OCI-LY7 (cell line): Measurements from ENCODE around the gene FRMPD1. TPM values are rescaled to one million over a fixed set of nuclear protein-coding genes. Genes with fewer than 3 reads are reported as not detected.

Experiments used
- BruUV-seq: library from RNA; stranded (reverse); fragments of 400-500 nt; replicated peaks from 2 replicates; lab custom pipeline; 2021; lab: Mats Ljungman, UMichigan
- CTCF ChIA-PET: fragments of 300-600 bp; sonication (Branson Sonifier 250); formaldehyde crosslinking; loops from one replicate; lab custom pipeline; 2022; ENCODE audit warnings: antibody characterized with exemption; ENCODE audit not compliant: unreplicated experiment; lab: Charles Lee
- POLR2A ChIA-PET: fragments of 300-600 bp; sonication (Branson Sonifier 250); formaldehyde crosslinking; loops from one replicate; lab custom pipeline; 2022; ENCODE audit warnings: antibody characterized with exemption; lab: Charles Lee
- DNase-seq: peaks from one replicate; pipeline ENCODE4 v3.0.0-alpha.2; 2015; ENCODE audit warnings: low spot score
- H2AFZ ChIP-seq: fragments of 200-600 bp; sonication (generic), shearing (Covaris generic); 2 replicates; pipeline ENCODE4 v1.6.1; 2014; ENCODE audit warnings: mild to moderate bottlenecking, antibody characterized with exemption, low read length, moderate library complexity
- H3K27ac ChIP-seq: fragments of 200-600 bp; sonication (generic); 2 replicates; pipeline ENCODE4 v1.5.1; 2014; ENCODE audit warnings: mixed run types, low read depth, mild to moderate bottlenecking, moderate library complexity, low read length, inconsistent platforms; ENCODE audit not compliant: poor library complexity, severe bottlenecking
- H3K36me3 ChIP-seq: fragments of 200-600 bp; sonication (generic); 2 replicates; pipeline ENCODE4 v1.6.1; 2014; ENCODE audit warnings: mild to moderate bottlenecking, antibody characterized with exemption, low read length, moderate library complexity, mixed read lengths; ENCODE audit not compliant: insufficient read depth
- H3K4me1 ChIP-seq: fragments of 200-600 bp; sonication (generic); 2 replicates; pipeline ENCODE4 v1.5.1; 2014; ENCODE audit warnings: mild to moderate bottlenecking, low read length; ENCODE audit not compliant: insufficient read depth, poor library complexity, severe bottlenecking
- H3K4me2 ChIP-seq: fragments of 200-600 bp; sonication (generic); 2 replicates; pipeline ENCODE4 v1.6.1; 2014; ENCODE audit warnings: mild to moderate bottlenecking, low read length
- H3K4me3 ChIP-seq: fragments of 200-600 bp; sonication (generic); 2 replicates; pipeline ENCODE4 v1.5.1; 2014; ENCODE audit warnings: mild to moderate bottlenecking, low read depth, low read length; ENCODE audit not compliant: poor library complexity, severe bottlenecking
- H3K79me2 ChIP-seq: fragments of 200-600 bp; sonication (generic); 2 replicates; pipeline ENCODE4 v1.6.1; 2016; ENCODE audit warnings: low read depth, mild to moderate bottlenecking, low read length, moderate library complexity, mixed read lengths; ENCODE audit not compliant: insufficient read depth
- H3K9me2 ChIP-seq: fragments of 200-600 bp; sonication (generic); 2 replicates; pipeline ENCODE4 v1.6.1; 2016; ENCODE audit warnings: mild to moderate bottlenecking, low read length, mixed read lengths; ENCODE audit not compliant: insufficient read depth
- H3K9me3 ChIP-seq: fragments of 200-600 bp; sonication (generic); 2 replicates; pipeline ENCODE4 v1.6.1; 2014; ENCODE audit warnings: mild to moderate bottlenecking, mixed run types, low read length, mixed read lengths
- H4K20me1 ChIP-seq: fragments of 200-600 bp; sonication (generic); 2 replicates; pipeline ENCODE4 v1.6.1; 2014; ENCODE audit warnings: mild to moderate bottlenecking, antibody characterized with exemption, low read length, moderate library complexity, mixed read lengths; ENCODE audit not compliant: insufficient read depth
- EZH2phosphoT487 ChIP-seq: fragments of 200-600 bp; sonication (generic); IDR thresholded peaks from 2 replicates; pipeline ENCODE4 v1.6.1; 2018; ENCODE audit warnings: low read depth, borderline replicate concordance, mild to moderate bottlenecking, mixed run types, antibody characterized with exemption, low read length, moderate library complexity, mixed read lengths
- intact Hi-C: fragments of 100-400 bp; cut with micrococcal nuclease; formaldehyde crosslinking; loops from one replicate; pipeline ENCODE4 v1.10.0; 2022; ENCODE audit not compliant: unreplicated experiment
- total RNA-seq, 2 experiments: library from RNA; depleted of rRNA in 1 of 2; stranded (reverse); fragments of >200 nt in 1 of 2; shearing (Covaris generic) in 1 of 2; gene quantifications; 2 replicates each; pipeline ENCODE4 v1.2.3, GENCODE V29; 2014 to 2022
- TF ChIP-seq, protein P1 (sequence below): fragments of 200-600 bp; sonication (generic); conservative IDR thresholded peaks from 2 replicates; pipeline ENCODE4 v1.5.1; 2014; ENCODE audit warnings: mild to moderate bottlenecking, antibody characterized with exemption, low read length, moderate library complexity, mixed read lengths

Gene FRMPD1
- total RNA-seq, 2 experiments from 2014 or later, result not detected

DNA sequence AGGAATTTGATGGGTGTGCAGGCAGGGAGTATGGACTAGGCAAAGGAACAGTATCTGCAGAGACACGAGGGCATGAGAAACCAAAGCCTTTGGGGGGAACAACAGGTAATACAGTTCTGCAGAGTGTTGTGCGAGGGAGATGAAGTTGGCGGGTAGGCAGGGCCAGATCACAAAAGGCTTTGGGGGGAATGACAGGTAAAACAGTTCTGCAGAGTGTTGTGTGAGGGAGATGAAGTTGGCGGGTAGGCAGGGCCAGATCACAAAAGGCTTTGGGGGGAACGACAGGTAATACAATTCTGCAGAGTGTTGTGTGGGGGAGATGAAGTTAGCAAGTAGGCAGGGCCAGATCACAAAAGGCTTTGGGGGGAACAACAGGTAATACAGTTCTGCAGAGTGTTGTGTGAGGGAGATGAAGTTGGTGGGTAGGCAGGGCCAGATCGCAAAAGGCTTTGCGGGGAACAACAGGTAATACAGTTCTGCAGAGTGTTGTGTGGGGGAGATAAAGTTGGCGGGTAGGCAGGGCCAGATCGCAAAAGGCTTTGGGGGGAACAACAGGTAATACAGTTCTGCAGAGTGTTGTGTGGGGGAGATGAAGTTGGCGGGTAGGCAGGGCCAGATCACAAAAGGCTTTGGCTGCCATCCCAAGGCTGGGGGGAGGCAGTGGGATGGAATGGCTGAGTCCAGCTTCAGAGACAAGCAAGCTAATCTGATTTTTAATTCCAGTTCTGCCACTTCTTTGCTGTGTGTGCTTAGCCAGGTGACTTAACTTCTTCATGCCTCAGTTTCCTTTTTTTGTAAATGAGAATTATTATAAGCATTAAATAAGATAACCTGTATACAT, 33.0 kb downstream of the FRMPD1 start:
- H3K27ac ChIP-seq, result no peak overlapping the region
- CTCF ChIA-PET, result no interaction called here
- H2AFZ ChIP-seq, result no peak overlapping the region
- DNase-seq, result no peak
- TF ChIP-seq, protein P1, sequence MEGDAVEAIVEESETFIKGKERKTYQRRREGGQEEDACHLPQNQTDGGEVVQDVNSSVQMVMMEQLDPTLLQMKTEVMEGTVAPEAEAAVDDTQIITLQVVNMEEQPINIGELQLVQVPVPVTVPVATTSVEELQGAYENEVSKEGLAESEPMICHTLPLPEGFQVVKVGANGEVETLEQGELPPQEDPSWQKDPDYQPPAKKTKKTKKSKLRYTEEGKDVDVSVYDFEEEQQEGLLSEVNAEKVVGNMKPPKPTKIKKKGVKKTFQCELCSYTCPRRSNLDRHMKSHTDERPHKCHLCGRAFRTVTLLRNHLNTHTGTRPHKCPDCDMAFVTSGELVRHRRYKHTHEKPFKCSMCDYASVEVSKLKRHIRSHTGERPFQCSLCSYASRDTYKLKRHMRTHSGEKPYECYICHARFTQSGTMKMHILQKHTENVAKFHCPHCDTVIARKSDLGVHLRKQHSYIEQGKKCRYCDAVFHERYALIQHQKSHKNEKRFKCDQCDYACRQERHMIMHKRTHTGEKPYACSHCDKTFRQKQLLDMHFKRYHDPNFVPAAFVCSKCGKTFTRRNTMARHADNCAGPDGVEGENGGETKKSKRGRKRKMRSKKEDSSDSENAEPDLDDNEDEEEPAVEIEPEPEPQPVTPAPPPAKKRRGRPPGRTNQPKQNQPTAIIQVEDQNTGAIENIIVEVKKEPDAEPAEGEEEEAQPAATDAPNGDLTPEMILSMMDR, result no peak
- TF ChIP-seq EZH2phosphoT487, result no peak
- no peak overlapping the region for H3K4me3 ChIP-seq
- H3K9me3 ChIP-seq, result no peaks in the 10 kb centered on the region
- POLR2A ChIA-PET, result interaction anchor here (0.8 kb wide), 1 partner anchor 51 kb away, joined by 3 read pairs; no protein-coding TSS in a partner anchor
- no peak overlapping the region for H3K4me2 ChIP-seq
- H3K4me1 ChIP-seq, result no peaks in the 10 kb centered on the region
- H3K36me3 ChIP-seq, result no peaks in the 10 kb centered on the region
- intact Hi-C loops, result no loop called here
- H4K20me1 ChIP-seq, result no peaks in the 10 kb centered on the region
- BruUV-seq, result no TSS peak
- H3K79me2 ChIP-seq, result no peaks in the 10 kb centered on the region
- H3K9me2 ChIP-seq, result no peaks in the 10 kb centered on the region

DNA sequence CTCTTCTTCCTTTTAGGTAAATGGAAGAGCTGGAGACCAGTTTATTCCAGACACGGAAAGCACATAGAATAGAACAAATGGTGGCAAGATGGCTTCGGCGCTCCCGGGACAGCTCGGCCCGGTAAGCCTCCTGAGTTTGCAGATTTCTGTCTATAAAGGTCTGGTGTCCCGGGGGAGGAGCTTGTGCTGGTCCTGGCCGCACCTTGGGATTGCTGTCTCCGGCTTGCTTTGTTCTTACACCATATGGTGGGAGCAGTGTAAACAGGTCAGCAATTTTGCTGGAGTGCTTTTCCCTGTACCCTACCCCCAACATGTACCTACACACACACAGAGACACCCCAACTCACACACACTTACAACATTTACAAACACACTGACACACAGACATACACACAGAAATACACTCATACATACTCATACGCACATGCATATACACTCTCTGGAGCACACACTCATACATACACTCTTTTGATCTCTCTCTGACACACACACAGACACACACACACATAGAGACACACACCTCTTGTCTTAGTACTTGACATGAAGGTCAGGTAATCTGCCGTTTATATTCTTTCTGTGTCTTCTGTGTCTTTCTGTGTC, 42.0 kb downstream of the FRMPD1 start:
- POLR2A ChIA-PET, result no interaction called here
- H3K9me2 ChIP-seq, result no peaks in the 10 kb centered on the region
- CTCF ChIA-PET, result no interaction called here
- H3K4me3 ChIP-seq, result no peak overlapping the region
- H3K4me1 ChIP-seq, result no peaks in the 10 kb centered on the region
- H3K9me3 ChIP-seq, result no peaks in the 10 kb centered on the region
- no peaks in the 10 kb centered on the region for H3K79me2 ChIP-seq
- H3K27ac ChIP-seq, result no peak overlapping the region
- TF ChIP-seq, protein P1, result no peak
- TF ChIP-seq EZH2phosphoT487, result no peak
- no peak overlapping the region for H3K4me2 ChIP-seq
- no peaks in the 10 kb centered on the region for H4K20me1 ChIP-seq
- no peak for DNase-seq
- H3K36me3 ChIP-seq, result no peaks in the 10 kb centered on the region
- intact Hi-C loops, result no loop called here
- no peak overlapping the region for H2AFZ ChIP-seq
- BruUV-seq, result no TSS peak

DNA sequence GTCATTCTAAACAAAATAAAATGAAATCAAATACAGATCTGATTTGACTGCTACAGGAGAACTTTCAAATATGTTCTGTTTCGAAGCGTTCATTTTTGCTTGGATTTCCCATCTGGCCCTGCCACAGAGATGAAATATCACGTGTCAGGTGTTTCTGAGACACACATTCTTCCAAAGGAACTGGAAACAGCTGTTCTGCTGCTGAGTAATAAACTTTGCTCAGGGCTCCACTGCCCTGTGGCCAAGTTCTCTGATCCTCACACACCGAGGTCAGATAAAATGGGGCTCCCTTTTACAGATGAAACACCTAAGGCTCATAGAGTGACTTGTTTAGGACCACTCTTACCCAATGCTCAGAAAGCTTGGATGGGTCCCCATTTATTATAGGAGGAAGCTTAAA, 42.5 kb downstream of the FRMPD1 start:
- H3K4me2 ChIP-seq, result no peak overlapping the region
- ChIA-PET CTCF (no interaction called here), POLR2A (interaction anchor here (0.9 kb wide), 1 partner anchor 9 kb away, joined by 4 read pairs; no protein-coding TSS in a partner anchor)
- intact Hi-C loops, result no loop called here
- TF ChIP-seq, protein P1, result no peak
- no peak for TF ChIP-seq EZH2phosphoT487
- no peaks in the 10 kb centered on the region for H4K20me1 ChIP-seq
- H2AFZ ChIP-seq, result no peak overlapping the region
- no peaks in the 10 kb centered on the region for H3K9me2 ChIP-seq
- no peaks in the 10 kb centered on the region for H3K36me3 ChIP-seq
- no peaks in the 10 kb centered on the region for H3K79me2 ChIP-seq
- no peak overlapping the region for H3K4me3 ChIP-seq
- H3K9me3 ChIP-seq, result no peaks in the 10 kb centered on the region
- H3K27ac ChIP-seq, result no peak overlapping the region
- BruUV-seq, result no TSS peak
- DNase-seq, result no peak
- H3K4me1 ChIP-seq, result no peaks in the 10 kb centered on the region
